KG1 (cell line): ENCODE results near the gene GRIK1.

ENCODE experiments used
- DNase-seq: peaks from one replicate; lab custom pipeline; 2025; lab: John Stamatoyannopoulos, UW

The GRIK1 gene

GRCh38 chr21:29909571-29909970 is 30.2 kb downstream of the GRIK1 start:
- DNase-seq = no peak

- DNase-seq = no peak
Observed at GRCh38 chr21:29904359-29905282, 35.2 kb downstream of the GRIK1 start.

DNA sequence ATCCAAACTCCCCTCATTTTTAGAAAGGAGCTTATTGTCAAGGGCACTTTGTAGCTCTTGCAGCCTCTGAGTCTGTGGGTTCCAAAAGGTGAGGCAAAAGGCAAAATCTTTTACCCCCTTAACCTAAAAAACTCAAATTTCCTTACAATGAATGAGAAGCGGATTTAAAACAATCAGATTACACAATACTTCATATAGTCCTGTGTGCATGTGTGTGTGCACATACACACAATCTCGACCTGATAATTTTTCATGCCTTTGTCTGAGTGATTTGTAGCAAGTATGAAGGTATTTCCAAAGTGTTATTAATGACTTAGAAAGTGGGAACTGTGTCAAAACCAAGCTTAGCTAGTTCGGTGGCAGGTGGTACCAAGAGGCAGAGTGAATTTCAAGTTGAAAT is 42.9 kb downstream of the GRIK1 start:
- no peak for DNase-seq

DNA sequence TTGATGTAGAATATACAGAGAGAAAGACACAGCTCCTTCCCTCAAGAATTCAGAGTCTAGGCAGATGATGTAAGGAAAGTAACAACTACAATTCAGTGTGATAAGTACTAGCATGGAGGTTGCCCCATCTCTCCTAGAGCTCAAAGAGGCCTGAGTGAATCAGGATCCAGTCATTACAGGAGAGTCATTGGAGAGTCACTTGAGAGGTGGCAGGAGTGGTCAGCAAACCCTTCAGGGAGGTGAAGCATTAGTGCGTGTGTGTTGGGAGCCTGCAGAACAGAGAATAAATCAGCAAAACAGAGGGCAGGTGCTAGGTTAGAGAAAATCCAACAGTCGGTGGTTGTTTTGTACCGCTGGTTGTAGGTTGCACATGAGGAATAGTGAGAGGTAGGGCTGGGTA is 46.1 kb downstream of the GRIK1 start:
- DNase-seq = no peak

DNA sequence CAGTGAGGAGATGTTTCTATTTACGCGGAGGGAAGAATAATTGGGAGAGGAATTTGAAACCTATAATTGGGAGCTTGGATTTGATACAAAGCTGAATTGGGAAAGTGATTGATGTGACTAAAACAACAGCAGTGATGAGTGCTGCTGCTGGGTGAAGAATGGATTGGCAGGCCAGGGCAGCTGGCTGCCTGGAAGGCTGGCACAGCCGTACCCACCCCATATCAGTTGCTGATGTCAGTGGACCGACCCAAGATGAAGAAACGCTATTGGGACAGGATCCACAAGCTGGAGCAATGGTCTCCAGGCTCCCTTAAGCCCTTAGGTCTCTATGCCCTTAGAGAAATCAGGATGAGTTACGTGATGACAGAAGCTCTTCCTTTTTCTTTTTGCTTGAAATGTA is 47.4 kb downstream of the GRIK1 start:
- DNase-seq = no peak

DNA sequence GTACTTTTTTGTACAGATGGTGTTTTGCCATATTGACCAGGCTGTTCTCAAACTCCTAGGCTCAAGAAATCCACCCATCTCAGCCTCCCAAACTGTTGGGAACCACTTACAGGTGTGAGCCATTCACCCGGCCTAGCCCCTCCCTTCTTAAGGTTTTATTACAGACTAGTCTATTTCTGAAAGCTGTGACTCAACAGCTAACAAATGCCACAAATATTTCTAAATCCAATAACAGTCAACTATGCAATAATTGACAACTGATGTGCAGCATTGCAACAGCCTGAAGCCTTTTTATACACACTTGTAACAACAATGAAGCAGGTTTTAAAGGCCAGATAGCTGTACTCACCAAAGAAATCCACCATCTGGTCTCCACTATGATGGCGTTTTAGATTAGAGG is 51.4 kb downstream of the GRIK1 start:
- DNase-seq = no peak

DNA sequence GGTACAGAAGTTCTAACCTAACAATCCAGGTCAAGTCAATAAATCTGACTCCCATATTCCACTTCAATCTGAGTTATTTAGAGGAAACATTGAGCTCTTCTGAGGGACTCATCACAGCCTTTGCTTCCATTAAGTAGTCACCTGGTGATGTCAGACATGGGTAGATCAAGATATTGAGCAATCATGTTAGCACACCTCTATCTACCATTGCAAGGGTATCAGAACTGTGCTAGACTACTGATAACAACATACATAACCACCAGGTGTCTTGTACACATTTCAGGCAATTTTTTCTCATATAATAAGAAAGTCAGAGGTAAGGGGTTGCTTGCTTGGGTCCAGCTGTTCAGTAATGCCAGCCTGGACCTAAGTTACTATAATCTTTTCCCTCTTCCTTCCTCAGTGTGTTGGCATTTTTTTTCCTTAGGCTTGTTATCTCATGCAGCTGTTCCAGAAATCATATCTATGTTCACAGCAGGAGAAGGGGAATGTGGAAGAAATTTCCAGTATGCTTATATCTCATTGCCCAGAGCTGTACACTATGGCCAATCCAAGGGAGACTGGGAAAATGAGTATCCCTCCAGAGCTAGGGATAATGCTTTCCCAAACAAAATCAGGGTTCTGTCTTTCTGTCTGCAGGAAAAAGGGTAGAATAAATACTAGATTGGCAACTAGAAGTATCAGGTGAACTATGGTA is 52.3 kb downstream of the GRIK1 start:
- no peak for DNase-seq

DNA sequence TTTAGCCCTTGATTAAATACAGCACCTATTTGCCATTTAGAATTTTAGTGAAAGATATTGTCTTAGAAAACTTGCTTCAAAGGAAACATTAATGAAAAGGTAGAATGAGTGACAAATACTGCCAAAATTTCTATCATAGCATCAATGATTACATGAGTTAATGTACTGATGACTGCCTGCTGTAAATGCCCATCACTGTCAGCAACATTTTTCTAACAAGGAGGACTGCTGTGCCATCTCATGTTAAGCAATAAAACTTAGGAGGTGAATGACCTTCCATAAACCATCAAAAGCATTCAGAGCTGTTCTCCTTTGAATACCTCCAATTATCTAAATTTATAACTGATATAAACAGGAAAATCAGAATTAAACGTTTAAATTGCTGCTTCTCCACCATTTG is 54.3 kb downstream of the GRIK1 start:
- DNase-seq = no peak

GRCh38 chr21:29875873-29876272 is 63.9 kb downstream of the GRIK1 start:
- DNase-seq = no peak

GRCh38 chr21:29875036-29875716 is 64.6 kb downstream of the GRIK1 start:
- no peak for DNase-seq

DNA sequence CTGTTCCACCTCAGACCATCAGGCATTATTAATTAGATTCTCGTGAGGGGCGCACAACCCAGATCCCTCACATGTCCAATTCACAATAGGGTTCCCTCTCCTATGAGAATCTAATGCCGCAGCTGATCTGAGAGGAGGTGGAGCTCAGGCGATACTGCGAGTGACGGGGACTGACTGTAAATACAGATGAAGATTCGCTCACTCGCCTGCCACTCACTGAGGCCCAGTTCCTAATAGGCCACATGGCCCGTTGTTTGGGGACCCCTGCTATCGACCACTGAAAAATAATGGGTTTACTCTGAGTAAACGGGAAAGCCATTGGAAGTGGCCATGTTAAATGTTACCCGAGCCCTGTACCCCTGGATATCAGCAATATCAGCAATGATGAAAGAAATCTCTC is 65.9 kb downstream of the GRIK1 start:
- DNase-seq = no peak

GRCh38 chr21:29870814-29871213 is 69.0 kb downstream of the GRIK1 start:
- no peak for DNase-seq

- DNase-seq = no peak
Observed at GRCh38 chr21:29867796-29868195, 72.0 kb downstream of the GRIK1 start.

DNA sequence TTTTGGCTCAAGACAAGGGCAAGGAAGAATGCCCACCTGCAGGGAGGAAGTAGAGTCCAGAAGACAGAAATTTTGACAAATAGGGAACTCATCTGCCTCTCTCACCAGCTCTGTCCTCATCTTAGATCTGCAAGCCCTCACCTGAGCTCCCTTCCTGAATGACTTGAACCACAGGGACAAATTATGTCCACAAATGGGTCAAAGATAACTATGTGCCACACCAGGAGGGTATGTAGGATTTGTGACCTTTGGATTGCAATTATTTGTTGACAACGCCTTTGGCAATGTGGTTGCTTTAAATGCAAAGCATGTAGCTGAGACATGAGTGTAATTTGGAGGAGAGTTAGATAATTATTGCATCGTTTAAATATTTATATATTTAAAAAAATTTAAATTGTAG is 79.5 kb downstream of the GRIK1 start:
- no peak for DNase-seq

DNA sequence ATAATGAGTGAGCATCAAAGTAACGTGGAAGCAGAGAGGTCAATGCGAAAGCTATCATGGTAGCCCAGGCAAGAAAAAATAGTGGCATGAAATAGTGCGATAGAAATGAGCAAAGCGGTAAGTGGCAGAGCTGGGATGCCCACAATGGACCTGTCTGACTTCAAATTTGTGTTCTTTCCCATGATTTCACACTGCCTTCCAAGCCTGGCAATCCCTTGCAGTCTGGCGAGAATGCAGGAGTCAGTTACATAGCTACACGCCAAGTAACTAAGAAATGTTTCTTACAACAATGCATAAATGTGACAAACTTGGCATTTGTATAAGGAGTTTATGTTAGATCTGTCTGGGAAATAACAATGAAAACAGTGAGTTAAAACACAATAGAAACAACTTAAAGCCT is 82.6 kb downstream of the GRIK1 start:
- no peak for DNase-seq

- DNase-seq = no peak
Observed at GRCh38 chr21:29854795-29855194, 85.0 kb downstream of the GRIK1 start.

DNA sequence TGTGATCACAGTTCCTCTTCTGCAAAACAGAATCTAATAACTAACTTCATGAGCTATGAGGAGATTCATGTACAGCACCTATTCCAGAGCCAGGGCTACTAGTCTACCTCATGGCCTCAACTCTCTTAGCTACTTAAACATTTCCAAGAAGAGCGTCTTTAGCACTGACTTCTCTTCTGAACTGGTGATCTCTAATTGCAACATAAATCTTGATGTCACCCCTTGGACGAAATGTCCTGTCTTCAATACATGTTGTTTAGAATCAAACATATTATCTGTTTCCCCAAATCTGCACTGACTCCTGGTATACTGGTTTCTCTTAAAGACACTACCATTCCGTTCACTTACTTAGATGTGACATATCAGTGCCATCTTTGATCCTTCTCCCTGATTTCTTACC is 88.2 kb downstream of the GRIK1 start:
- DNase-seq = no peak

DNA sequence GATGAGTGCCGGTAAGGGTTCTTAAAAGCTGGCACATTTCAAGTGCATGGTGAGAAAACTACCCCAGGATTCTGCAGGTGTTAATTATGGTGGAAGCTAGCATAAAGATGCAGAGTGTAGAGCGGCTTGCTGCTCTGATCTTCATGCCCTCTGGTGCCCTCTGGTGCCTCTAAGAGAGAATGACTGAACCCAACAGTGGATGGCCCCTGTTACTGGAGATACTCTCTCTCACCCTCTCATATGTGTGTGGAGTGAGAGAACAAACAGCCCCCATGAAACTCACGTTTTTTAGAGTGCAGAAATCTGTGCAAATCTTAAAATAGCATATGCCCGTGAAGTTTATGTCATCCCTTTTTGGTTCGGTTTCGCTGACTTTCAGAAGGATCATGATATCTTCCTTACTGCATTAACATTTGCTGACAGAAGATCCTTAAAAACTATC is 90.0 kb downstream of the GRIK1 start:
- DNase-seq = peak; percentile 25

GRCh38 chr21:29843804-29844203 is 96.0 kb downstream of the GRIK1 start:
- DNase-seq = no peak

DNA sequence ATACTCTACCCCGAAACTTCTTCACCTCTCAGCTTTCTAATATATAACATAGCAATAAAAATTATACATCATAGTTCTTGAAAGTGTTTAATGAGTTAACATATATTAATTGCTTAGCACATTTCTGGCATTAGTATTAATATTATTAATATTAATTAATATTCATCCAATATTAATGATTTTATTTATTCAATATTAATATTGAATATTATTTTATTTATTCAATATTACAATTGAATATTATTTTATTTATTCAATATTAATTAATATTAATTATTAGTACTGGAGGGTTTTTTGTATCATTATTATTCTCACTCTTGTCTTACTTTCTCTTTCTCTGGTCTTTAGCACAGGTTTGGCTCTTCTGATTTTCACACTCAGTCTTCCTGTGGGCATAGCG is 105.2 kb downstream of the GRIK1 start:
- no peak for DNase-seq

DNA sequence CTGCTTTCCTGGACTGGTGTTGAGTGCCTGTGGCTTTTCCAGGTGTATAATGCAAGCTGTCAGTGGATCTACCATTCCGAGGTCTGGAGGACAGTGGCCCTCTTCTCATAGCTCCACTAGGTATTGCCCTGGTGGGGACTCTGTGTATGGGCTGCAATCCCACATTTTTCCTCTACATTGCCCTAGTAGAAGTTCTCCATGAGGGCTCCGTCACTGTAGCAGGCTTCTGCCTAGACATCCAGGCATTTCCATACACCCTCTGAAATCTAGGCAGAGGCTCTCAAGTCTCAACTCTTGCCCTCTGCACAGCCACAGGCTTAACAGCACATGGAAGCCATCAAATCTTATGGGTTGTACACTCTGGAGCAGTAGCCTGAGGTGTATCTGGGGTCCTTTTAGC is 107.6 kb downstream of the GRIK1 start:
- no peak for DNase-seq

GRCh38 chr21:29829564-29830275 is 110.1 kb downstream of the GRIK1 start:
- DNase-seq = no peak
